A673 (cell line): ENCODE measurements around the gene ADAM10.

Experiments used
- CTCF ChIP-seq: fragments of 300-800, 200-600 bp; sonication (generic); conservative IDR thresholded peaks from 2 replicates; pipeline ENCODE4 v1.5.1; 2017; ENCODE audit warnings: low read depth, mild to moderate bottlenecking, antibody characterized with exemption, low read length, moderate library complexity, mixed read lengths
- EZH2 ChIP-seq: fragments of 200-600 bp; sonication (generic); IDR thresholded peaks from 2 replicates; pipeline ENCODE4 v1.6.1; 2017; ENCODE audit warnings: borderline replicate concordance, low read depth, mild to moderate bottlenecking, mixed read lengths, antibody characterized with exemption, low read length; ENCODE audit not compliant: poor library complexity, severe bottlenecking

- TF ChIP-seq CTCF (no peak), EZH2 (no peak)
Observed at GRCh38 chr15:58573270-58573669, 176.2 kb downstream of the ADAM10 start.
